ENCODE results near the gene CERS4.
"Not testable (repeated sequence)": the region's sequence is repeated elsewhere in the genome, so short reads cannot be mapped to it uniquely, and the experiment has no call there.

CERS4 gene

DNA sequence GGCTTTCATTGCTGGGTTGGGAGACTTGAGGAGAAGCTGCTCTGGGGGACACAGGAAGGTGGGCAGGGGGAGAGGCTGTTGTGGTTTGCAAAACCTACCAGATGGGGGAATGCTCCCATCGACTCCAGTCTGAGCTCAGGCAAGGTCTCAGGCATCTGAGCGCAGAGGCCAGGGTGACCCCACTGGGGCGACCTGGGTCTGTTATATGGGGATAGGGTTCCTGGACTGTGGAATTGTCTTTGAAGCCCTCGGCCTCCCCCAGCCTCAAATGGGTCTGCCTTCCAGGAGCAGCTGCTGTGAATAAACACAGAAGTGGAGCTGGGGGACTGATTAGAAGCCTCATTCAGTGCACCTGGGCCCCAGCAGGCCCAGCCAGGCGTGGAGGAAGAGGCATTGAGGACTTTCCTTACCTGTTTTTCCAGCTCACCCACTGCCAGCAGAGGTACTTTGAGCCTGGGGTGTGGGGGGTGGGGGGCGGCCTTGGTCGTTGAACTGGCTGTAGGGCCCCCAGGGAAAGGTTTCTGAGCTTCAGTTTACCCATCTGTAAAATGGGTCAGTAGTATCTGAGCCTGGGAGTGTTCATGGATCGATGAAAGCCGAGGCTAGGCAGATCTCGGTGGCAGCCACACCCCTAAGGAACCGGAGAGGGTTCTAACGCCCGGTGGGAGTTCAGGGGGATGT lies 1.4 kb downstream of the CERS4 start:
- no peak for DNase-seq

DNA sequence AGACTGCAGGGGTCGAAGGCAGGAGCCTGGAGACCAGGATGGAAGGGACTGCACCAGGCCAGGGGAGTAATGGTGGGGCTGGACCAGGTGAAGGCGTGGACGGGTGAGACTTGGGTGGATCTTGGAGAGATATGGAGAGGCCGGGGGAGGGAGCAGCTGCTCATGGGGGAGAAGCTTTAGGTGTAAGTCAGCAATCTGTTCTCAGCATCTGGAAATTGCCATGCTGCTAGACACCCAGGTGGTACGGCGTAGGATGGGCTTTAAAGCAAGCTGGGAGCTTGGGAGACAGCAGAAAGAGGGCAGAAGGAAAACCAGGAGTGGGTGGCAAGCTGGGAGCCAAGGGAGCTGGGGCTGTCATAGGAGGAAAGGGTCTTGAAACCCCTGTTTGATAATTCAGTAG lies 3.0 kb downstream of the CERS4 start:
- no peak for DNase-seq

- DNase-seq: no peak
Observed at GRCh38 chr19:8212916-8213315, 3.7 kb downstream of the CERS4 start.

GRCh38 chr19:8213827-8214672 lies 4.9 kb downstream of the CERS4 start:
- no peak for DNase-seq

DNA sequence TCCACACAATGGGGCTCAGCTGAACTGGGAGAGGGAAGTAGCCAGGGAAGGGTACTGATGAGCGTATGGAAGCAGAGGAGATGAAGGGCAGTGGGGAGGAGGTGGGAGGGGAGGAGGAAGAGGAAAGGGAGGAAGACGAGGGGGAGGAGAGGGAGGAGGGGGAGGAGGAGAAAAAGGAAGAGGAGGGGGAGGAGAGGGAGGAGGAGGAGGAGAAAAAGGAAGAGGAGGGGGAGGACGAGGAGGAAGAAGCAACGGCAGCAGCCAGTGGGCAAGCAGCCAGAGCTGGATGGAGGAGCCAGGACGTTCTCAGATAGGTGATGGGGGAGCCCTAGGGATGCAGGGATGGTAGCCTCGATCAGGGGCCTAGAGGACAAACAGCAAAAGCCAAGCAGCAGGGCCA lies 5.6 kb downstream of the CERS4 start:
- no peak for DNase-seq

DNA sequence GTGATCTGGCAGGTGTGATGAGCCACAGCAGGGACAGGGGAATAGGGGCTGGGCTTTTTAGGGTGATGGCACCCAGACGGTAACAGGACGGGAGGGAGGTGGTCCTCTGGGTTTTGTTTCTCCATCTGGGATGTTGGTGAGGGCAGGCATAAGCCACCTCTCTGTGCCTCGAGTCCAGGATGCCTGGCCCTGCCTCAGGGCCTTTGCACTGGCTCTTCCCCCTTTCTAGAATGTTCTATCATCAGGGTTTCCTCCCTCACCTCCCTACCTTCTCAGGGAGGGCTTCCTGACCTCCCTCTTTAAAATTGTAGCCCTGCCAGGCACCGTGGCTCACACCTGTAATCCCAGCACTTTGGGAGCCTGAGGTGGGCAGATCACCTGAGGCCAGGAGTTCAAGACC lies 6.6 kb downstream of the CERS4 start:
- DNase-seq: no peak

GRCh38 chr19:8216357-8216756 lies 7.2 kb downstream of the CERS4 start:
- DNase-seq: no peak

DNA sequence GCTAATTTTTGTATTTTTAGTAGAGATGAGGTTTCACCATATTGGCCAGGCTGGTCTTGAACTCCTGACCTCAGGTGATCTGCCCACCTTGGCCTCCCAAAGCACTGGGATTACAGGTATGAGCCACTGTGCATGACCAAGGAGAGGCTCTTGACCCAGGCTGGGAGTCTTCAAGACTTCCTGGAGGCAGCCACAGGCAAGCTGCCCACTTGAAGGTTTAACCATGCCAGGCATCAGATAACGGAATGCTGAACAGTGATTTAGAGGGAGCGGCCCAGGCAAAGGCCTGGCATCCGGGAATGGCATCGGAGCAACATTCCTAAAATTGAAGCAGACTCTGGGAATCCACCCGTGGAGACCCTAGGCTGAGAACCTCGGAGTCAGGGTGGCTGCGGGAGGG lies 9.0 kb downstream of the CERS4 start:
- DNase-seq: not testable (repeated sequence)

DNA sequence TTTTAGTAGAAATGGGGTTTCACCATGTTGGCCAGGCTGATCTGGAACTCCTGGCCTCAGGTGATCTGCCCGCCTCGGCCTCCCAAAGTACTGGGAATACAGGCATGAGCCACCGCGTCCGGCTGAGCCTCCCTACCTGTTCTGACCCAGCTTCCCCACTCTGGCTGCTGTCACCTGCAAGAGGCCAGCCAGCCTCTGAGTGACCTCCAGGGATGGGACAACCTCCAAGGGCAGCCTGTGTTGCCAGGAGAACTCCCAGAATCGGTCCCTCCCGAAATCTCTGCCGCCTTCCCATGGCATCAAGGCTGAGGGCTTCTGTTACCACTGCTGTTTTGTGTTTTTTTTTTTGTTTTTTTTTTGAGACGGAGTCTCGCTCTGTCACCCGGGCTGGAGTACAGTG lies 11.3 kb downstream of the CERS4 start:
- no peak for DNase-seq

DNA sequence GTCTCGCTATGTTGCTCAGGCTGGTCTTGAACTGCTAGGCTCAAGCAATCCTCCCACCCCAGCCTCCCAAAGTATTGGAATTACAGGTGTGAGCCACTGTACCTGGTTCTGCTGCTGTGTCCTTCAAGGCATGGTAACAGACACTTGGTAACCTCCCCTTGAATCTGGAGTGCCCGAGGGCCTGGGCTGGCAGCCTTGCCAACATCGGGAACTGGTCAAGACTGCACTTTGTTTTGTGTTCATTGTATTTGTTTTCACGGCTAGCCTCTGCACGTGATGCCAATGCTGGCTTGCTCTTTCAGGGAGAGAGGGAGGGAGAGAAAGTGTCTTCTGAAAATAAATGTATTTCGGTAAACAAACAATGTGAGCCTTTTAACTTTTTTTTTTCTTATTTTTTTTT lies 12.0 kb downstream of the CERS4 start:
- DNase-seq: no peak

DNA sequence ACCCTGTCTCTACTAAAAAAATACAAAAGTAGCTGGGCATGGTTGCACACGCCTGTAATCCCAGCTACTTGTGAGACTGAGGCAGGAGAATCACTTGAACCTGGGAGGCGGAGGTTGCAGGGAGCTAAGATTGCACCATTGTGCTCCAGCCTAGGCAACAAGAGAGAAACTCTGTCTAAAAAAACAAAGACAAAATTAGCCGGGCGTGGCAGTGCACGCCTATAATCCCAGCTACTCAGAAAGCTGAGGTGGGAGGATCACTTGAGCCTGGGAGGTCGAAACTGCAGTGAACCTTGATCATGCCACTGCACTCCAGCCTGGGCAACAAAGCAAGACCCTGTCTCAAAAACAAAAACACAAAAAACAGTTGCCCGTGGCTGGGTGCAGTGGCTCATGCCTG lies 14.3 kb downstream of the CERS4 start:
- not testable (repeated sequence) for DNase-seq

- DNase-seq: no peak
Observed at GRCh38 chr19:8224394-8225145, 15.4 kb downstream of the CERS4 start.

GRCh38 chr19:8231073-8231604 lies 22.0 kb downstream of the CERS4 start:
- DNase-seq: no peak

DNA sequence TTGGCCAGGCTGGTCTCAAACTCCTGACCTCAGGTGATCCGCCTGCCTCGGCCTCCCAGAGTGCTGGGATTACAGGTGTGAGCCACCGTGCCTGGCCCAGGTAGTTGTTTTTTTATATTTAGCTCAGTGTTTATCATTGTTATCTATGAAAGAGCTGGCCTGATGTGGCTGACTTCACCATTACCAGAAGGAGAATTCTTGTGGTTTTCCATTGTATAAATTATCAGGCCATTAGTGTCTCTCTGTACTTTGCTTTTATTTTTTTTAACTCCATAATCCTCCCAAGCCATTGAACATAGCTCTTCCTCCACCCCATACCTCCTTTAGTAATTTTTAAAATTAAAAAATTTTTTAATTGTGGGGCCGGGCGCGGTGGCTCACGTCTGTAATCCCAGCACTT lies 24.2 kb downstream of the CERS4 start:
- no peak for DNase-seq

GRCh38 chr19:8237026-8237425 lies 27.9 kb downstream of the CERS4 start:
- DNase-seq: no peak

GRCh38 chr19:8238251-8238650 lies 29.1 kb downstream of the CERS4 start:
- no peak for DNase-seq

- DNase-seq: no peak
Observed at GRCh38 chr19:8239528-8240273, 30.5 kb downstream of the CERS4 start.

DNA sequence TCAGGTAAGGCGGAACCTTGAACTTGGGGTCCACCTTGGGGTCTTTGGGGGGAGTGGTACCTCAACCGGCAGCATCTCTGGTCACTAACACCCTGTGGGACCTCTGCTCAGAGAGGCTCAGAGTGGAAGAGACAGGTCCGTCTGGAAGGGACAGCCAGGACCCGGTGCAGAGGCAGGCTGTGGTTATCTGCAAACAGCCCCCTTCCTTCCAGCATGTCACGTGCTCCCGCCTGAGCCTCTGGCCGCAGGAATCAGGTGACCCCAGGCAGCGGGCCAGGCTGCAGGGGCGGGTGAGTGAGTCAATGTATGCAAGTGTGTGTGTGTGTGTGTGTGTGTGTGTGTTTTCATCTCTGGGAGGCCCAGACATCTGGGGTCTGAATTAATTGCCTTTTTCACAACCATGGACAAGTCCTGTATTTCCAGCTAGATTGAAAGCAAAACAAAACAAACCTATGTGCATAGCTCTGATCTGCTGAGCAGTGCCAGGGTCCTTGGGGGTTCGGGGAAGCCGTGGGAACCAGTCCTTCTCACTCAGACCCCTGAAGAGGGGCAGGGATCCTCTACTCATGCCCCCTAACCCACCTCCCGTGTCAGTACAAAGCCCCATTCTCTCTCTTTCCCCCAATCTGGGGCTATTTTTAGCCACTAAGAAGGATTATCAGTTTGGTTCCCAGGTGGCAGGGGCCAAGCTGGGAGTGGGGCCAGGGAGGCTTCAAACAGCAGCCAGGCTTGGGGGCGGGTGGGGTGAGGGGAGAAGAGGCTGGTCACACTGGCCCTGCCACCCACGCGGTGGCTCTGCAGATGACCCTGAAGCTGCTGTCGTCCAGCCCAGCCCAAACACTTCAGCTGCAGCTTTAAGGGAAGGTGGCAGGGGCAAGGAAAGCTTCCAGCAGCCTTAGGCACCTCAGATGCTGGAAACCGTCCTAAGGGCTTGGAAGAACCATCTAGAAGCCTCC lies 31.4 kb downstream of the CERS4 start:
- DNase-seq: peak; percentile 52

GRCh38 chr19:8241646-8242045 lies 32.5 kb downstream of the CERS4 start:
- DNase-seq: no peak

GRCh38 chr19:8242211-8242821 lies 33.1 kb downstream of the CERS4 start:
- DNase-seq: no peak

DNA sequence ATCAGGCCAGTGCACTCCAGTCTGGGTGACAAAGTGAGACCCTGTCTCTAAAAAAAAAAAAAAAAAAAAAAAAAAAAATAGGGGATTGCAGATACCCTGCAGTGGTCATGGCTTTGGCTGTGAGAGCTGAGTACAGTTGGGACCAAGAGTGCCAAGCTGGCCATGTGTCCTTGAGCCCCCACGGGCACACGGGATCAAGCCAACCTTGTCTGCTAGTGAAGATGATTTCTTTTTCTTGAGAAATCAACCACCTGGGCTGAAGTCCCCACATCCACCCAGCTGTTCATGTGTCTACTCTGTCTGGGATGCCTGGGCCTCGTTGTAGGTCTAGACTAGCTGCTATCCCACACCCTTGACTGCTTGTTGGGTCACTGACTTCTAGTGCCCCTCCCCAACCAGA lies 34.0 kb downstream of the CERS4 start:
- no peak for DNase-seq

Measured in NCI-H1105 treated with DMSO at 0.1 percent for 48 hours (cell line).